Brain microvascular endothelial cell (primary cell): ENCODE data around the gene CD44.
"Not testable (repeated sequence)": the region's sequence is repeated elsewhere in the genome, so short reads cannot be mapped to it uniquely, and the experiment has no call there.

ENCODE experiments used
- DNase-seq: peaks from one replicate; pipeline ENCODE4 v3.0.0-alpha.2; 2020
- H3K27ac ChIP-seq: fragments of 250-450 bp; sonication (Bioruptor Pico); 2 replicates; pipeline ENCODE4 v1.5.1; 2020; ENCODE audit warnings: mild to moderate bottlenecking, moderate library complexity
- H3K27me3 ChIP-seq: fragments of 250-450 bp; sonication (Bioruptor Pico); replicated peaks from 2 replicates; pipeline ENCODE4 v1.5.1; 2020; ENCODE audit warnings: mild to moderate bottlenecking
- H3K36me3 ChIP-seq: fragments of 250-450 bp; sonication (Bioruptor Pico); replicated peaks from 2 replicates; pipeline ENCODE4 v1.5.1; 2020; ENCODE audit warnings: mild to moderate bottlenecking
- H3K4me3 ChIP-seq: 2 replicates; pipeline ENCODE4 v1.5.1; 2011; ENCODE audit warnings: low read depth, mild to moderate bottlenecking, control low read depth, low read length, moderate library complexity
- CTCF ChIP-seq: IDR thresholded peaks from 2 replicates; pipeline ENCODE4 v1.5.1; 2011; ENCODE audit warnings: low read depth, mild to moderate bottlenecking, moderate library complexity, low read length, control low read depth, inconsistent platforms; ENCODE audit errors: missing control alignments
- in situ Hi-C: cut with HindIII; loops from 2 replicates; pipeline ENCODE4 v1.10.0; 2017; ENCODE audit warnings: low sequenced_read_pairs, low pct_ligation_motif_present

Gene CD44

DNA sequence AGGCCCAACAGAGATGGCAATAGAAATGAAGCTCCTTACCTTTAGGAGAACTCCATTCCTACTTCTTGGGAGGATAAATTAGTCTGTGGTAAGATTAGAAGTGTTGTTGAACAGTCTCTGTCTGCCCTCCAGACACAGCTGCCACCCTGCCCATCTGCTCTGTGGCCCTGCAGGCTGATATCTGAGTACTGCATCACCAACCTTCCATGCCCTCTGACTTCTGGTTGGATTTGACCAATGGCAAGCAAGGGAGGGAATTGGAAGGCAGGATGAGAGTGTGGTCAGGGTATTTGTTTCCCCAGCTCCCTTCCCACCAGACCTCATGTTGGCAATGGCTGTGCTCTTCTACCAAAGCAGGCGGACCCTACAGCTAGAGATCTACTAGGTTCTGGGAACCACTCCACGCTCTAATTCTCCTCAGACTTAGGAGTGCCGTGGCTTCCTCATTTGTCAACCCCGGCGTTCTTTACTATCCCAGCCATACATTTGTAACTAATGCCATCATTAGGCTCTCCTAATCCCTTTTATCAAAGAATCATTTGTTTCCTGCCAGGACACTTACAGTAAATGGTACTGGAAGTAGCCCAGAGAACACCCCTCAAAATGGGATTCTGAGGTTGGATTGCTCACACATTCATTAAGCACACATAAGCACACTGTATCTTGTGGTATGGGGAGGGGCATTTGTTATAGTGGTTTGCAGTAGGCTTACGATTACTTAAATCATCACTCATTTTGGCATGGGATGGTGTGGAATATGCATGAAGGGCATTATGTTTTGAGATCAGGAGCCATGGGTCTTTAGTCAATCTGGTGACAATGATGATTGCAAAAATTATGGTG lies 35.4 kb upstream of the CD44 start:
- Histone ChIP-seq H3K36me3 (no peaks in the 10 kb centered on the region), H3K27me3 (no peaks in the 10 kb centered on the region), H3K4me3 (no peak overlapping the region), H3K27ac (no peak overlapping the region)
- no peak for DNase-seq
- in situ Hi-C loops = no loop called here
- no peak for TF ChIP-seq CTCF

DNA sequence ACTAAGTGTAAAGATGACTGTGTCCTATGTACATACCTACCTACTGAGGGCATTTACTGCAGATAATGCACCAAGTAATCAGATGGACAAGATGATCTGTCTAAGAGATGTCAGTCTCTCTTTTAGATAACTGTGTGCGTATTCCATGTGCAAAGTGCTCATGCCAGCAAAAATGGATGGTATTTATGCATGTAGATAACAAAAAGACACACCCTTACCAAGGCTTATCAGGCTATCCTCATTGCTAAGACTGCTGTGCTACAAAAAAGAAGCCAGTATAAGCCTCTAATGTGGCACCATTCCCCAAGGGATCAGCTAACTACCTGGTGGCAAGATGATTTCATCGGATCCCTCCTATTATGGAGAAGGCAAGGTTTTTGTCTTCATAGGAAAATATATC lies 34.3 kb upstream of the CD44 start:
- in situ Hi-C loops = no loop called here
- no peaks in the 10 kb centered on the region for H3K27me3 ChIP-seq
- no peaks in the 10 kb centered on the region for H3K36me3 ChIP-seq
- no peak for TF ChIP-seq CTCF
- H3K27ac ChIP-seq = no peak overlapping the region
- DNase-seq = no peak
- no peak overlapping the region for H3K4me3 ChIP-seq

DNA sequence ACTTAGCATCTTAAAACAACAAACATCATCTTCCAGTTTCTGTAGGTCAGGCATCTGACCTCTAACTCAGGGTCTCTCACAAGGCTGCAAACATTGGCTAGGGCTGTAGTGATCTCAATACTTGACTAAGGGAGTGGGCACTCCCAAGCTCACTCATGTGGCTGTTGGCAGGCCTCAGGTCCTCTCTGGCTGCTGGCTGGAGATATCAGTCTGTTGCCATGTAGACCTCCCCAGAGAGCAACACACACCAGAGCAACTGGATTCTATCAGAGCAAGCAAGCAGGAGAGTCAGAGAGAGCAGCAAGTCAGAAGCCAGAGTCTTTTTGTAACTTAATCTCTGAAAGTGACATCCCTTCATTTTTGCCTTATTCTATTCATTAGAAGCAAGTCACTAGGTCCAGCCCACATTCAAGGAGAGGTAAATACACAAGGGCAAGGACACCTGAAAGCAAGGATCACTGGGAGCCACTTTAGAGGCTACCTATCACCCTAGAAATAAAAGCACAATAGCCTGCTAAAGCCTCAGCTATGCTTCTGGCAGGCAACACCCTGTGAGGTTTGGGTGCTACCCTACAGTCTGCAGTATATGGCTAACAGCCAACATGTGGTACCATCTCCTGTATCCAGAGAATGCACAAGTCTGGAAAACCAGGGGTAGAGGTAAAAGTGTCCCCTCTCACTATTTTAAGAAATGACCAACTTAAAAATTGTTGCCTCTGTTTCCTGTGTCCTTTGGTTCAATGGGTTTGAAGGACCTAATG lies 33.5 kb upstream of the CD44 start:
- Histone ChIP-seq H3K4me3 (no peak overlapping the region), H3K27ac (no peak overlapping the region), H3K36me3 (no peaks in the 10 kb centered on the region), H3K27me3 (no peaks in the 10 kb centered on the region)
- no peak for DNase-seq
- no peak for TF ChIP-seq CTCF
- in situ Hi-C loops = no loop called here

GRCh38 chr11:35106595-35106994 lies 32.4 kb upstream of the CD44 start:
- H3K4me3 ChIP-seq = no peak overlapping the region
- no peaks in the 10 kb centered on the region for H3K36me3 ChIP-seq
- H3K27ac ChIP-seq = no peak overlapping the region
- TF ChIP-seq CTCF = no peak
- H3K27me3 ChIP-seq = no peaks in the 10 kb centered on the region
- DNase-seq = no peak
- in situ Hi-C loops = no loop called here

GRCh38 chr11:35107861-35108260 lies 31.1 kb upstream of the CD44 start:
- H3K27ac ChIP-seq = no peak overlapping the region
- DNase-seq = no peak
- H3K27me3 ChIP-seq = no peaks in the 10 kb centered on the region
- H3K36me3 ChIP-seq = no peaks in the 10 kb centered on the region
- no peak overlapping the region for H3K4me3 ChIP-seq
- no peak for TF ChIP-seq CTCF
- in situ Hi-C loops = no loop called here

DNA sequence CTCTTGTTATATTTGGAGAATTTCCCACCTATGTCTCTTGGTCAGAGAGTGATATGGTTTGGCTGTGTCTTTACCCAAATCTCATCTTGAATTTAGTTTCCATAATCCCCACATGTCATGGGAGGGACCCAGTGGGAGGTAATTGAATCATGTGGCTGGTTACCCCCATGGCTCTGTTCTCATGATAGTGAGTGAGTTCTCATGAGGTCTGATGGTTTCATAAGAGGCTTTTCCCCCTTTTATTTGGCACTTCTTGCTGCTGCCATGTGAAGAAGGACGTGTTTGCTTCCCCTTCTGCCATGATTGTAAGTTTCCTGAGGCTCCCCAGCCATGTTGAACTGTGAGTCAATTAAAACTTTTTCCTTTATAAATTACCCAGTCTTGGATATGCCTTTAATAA lies 30.6 kb upstream of the CD44 start:
- H3K36me3 ChIP-seq, H3K4me3 ChIP-seq, in situ Hi-C loops, H3K27me3 ChIP-seq, H3K27ac ChIP-seq, DNase-seq: not testable (repeated sequence)
